Left hindlimb (tissue), 1 donor: ENCODE results near the gene TSHZ2.
"Not testable (repeated sequence)": the region's sequence is repeated elsewhere in the genome, so short reads cannot be mapped to it uniquely, and the experiment has no call there.

Source experiments
- DNase-seq: peaks from one replicate; pipeline ENCODE4 v3.0.0-alpha.2; 2018

The TSHZ2 gene

DNA sequence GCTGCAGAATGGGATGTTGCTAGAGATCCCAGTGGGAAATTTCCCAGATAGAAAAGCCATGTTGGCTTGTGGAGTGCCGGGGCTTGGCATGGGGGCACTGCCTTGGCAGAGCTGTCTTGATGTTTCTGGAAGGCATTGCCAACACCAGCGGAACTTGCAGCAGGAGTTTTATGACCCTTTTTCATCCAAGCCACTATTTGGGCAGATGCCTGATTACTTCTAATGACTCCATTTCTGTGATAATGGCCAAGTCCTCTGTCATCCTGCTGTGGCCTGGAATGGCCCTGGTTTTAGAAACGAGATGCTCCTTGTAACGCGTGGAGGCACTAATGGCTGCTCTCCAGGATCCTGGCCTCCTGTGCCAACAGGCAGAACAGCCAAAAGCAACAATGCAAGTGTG is 392.5 kb downstream of the TSHZ2 start:
- no peak for DNase-seq

DNA sequence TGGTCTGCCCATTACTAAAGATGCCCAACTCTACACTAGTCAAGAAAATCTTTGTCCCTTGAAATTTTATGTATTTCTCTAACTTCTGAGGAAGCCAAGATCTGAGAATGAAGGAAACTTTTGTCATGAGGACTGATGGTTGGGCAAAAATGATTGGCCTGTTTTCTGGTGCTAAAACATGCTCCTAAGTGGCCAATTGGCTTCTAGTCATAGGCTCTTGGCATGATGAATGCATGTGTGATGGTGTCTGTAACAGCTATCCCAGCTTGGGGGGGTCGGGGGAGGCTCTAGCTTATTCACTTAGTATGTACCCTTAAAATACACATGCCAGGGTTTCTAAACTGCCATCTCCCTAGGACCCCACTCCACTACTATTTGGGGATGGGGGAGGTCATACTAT is 392.9 kb downstream of the TSHZ2 start:
- DNase-seq = no peak

DNA sequence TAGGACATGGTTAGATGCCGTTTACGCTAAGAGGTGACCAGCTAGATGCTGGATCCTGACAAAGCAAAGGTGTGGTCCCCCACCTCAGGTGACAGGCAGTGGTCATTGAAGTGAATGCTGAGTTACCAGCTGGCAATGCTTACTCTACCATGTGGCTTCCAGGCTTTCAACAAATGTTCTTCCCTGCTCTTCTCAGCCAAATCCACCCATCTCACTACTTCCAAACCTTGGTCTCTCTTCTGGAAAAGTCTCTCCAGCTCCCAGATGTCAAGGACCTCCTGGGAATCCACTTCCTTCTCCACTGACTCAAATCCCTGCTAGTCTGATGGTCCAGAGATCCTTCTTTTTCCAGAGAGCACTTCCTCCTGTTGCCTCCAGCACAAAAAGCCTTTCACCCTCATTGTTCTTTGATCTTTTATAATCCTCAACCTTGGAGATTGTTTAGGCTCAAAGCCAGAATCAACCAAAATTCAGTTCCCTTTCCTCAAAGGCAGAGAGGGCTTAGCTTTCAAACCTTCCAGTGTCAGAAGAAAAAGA is 393.4 kb downstream of the TSHZ2 start:
- no peak for DNase-seq

DNA sequence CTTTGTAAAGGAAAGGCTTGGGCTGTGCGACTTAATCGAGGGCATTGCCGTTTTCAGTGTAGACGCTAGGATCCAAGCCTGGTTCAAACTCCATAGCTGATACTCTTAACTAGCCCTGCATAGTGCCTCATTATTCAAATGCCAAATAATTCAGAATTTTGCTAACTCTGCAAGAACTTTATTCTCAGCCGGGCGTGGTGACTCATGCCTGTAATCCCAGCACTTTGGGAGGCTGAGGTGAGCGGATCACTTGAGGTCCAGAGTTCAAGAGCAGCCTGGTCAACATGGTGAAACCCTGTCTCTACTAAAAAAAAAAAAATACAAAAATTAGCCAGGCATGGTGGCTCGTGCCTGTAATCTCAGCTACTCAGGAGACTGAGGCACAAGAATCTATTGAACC is 394.8 kb downstream of the TSHZ2 start:
- not testable (repeated sequence) for DNase-seq

DNA sequence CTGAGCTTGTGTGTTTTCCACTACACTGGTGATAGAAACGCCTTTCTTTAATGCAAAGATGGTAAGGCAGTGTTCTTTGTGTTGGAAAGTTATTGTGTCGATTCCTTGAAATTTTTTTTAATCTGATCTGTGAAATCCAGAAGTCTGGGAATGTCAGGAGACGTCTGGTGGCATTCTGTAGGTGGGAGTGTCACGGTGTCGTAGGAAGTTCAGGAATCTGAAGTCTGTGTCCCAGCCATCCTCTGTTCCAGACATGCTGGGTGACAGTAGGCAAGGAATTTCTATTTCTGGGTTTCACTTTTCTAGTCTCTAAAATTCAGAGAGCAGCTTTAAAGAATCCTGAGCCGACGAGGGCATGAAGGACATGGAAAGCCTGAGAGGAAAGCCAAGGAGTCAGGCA is 397.7 kb downstream of the TSHZ2 start:
- no peak for DNase-seq

DNA sequence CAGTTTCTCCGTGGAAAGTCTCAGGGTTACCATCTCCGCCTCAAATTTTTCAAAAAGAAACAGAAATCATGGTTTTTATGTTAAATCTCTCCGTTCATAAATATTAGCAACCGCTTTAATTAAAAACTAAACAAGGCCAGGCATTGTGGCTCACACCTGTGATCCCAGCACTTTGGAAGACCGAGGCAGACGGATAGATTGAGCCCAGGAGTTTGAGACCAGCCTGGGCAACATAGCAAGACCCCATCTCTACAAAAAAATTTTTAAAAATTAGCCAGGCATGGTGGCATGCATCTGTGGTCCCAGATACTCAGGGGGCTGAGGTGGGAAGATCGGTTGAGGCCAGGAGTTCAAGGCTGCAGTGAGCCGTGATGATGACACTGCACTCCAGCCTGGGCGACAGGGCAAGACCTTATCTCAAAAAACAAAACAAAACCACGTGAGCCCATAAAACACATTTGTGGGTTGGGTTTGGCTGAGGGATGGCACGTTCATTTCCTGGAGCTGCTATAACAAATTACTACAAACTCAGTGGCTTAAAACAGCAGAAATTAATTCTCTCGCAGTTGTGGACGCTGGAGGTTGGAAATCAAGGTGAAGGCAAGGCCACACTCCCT is 398.3 kb downstream of the TSHZ2 start:
- no peak for DNase-seq

DNA sequence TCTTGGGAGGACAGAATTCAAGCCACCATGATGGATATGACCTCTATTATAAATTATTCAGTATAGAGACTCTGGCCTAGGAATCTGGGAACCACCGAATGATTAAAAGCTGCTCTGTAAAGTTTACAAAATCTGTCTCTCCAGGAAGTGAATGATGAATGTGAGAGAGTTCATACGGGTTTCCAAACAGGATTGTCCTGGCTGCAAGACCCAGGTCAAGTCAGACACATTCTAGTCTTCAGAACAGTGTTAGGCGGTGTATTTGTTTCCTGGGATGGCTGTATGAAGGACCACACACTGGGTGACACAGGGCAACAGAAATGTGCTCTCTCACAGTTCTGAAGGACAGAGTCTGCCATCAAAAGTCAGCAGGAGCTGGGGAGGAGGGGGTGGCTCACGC is 399.1 kb downstream of the TSHZ2 start:
- DNase-seq = no peak

DNA sequence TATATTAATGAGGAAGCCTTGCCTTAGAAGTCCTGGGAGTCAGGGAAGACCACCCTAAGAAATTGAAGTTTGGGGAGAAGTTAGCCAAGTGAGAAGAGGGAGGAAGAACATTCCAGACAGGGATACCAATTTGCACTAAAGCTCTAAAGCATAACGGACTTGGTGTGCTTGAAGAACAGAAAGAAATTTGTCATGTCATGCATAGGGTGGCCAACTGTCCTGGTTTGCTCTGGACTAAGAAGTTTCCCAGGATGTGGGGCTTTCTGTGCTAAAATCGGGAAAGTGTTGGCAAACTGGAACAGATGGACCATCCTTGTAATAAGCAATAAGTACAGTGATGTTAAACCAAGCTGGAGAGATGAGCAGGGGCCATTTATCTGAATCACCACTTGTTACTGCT is 403.9 kb downstream of the TSHZ2 start:
- DNase-seq = no peak

DNA sequence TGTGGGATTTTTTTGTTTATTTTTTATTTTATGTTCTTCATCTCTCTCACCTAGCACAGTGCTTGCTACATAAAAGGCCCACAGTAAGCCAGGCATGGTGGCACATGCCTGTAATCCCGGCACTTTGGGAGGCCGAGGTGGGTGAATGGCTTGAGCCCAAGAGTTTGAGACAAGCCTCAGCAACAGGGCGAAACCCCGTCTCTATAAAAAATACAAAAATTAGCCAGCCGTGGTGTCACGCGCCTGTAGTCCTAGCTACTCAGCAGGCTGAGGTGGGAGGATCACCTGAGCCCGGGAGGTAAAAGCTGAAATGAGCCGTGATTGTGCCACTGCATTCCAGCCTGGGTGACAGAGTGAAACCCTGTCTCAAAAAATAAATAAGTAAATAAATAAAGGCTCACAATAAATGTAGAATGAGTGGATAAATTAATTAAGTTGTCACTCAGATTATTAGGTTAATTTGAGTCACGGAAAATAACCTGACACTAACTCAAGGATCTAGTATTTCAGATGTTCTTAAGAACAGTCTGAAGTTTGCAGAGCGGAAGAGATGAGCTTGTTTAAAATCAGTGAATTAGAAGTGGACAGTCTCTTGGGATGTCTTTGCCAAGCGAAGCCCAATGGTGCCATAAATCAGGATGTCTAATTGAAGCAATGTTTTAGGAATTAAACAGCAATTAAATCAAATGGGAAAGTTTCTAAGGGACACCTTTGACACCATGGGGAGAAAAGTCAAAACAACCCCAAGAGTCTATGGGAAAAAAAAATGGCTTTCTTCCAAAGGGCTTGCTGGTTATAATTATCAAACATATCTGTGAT is 407.1 kb downstream of the TSHZ2 start:
- no peak for DNase-seq

DNA sequence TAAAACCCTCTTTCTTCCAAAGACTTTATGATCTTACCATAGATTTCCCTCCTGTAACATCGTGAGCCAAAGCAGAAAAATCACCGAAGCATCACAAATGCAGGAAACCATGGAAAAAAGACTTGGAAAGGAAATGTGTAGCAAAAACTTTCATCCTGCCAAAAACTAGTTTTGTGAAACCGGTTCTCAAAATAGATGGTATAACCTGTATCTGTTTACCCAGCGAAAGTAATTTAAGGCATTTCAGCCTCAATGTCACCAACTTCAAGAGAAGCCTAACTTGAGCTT is 407.6 kb downstream of the TSHZ2 start:
- DNase-seq = no peak

DNA sequence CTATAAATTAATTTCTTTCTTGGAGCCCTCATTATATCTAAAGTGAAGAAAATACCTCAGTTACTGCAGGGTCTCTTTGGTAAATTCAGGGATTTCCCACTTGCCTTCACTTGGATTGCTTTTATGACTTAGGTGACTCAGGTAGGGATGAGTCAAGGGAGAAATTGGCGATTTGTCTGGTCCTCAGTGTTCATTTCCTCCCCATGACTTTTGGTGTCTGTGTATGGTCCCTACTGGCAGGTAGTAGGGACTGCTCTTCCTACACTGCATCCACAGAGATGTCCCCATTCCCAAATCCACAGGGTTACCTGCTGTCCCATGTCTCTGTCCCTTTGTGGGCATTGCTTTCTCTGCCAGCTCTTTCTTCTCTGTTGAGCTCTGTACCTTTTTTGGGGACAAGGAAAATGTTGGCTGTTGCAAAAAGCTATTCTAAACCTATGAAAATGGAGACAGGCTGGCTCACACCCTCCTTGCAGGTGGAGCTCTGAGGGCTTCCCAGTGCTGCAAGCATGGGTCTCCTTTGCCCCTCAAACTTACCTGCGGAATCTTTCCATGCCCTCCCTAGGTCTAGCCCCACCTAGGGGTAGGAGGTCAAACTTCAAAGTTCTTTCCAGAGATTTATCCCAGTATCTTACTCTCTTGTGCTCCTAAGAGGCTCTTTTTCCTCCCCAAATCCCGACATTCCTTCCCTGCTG is 409.6 kb downstream of the TSHZ2 start:
- DNase-seq = no peak

DNA sequence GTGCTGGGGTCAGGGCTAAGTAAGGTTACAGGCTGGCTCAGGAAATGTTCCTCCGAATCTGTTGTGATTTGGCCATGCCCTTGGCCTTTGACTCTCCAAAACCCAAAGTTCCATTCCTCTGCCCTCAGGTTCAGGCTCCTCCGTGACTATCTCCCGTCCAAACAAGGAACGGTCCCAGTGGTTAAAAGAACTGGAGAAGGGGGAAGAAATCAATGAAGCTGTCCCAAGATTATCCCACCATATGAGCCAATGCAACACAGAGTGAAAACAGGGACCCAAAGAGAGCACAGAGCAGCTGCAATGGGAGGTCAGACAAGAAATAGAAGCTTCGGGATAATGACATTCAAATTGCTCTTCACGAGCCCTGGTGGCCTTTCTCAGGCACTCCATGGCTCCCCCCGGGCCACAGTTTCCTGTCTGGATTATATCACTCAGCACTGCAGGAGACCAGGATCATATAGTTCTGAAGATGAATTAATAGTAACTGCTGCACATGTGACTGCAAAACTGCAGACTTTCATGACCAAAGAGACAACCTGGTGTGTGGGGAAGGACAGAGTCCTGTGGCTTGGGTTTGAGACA is 410.2 kb downstream of the TSHZ2 start:
- no peak for DNase-seq

DNA sequence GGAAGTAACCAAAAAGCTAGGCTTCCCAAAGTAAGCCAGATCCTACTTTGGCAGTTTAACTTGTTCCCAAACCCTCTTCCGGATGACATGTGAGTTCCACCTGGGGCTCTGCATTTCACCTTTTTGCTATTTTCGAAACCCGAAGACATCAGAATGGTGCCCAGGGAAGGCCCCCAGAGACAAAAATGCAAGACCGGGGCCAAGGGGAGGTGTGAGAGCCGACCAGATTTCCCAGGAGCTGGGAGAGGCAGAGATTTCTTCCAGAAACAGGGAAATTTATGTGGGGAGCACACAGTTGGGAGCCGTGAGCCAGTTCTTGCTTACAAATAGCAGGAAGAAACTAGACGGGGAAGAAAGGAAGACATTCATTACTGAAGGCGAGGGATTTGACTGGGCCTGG is 411.8 kb downstream of the TSHZ2 start:
- DNase-seq = no peak

DNA sequence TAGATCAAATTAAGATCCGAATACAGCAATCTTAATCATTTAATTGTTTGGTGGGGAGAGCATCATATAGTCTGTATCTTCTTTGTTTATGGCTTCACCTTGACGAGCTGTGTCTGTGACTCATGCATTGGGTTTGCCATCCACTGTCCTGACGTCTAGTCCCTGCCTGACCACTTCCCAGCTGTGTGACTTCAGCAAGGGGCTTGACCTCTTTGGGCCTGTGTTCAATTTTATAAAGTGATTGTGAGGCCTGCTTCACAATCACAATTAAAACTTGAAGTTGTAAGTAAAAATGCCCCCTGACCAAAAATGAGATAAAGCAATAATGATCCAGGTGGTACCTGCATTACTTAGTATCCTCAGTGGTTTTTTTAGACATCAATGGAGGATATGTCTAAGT is 412.2 kb downstream of the TSHZ2 start:
- DNase-seq = no peak

DNA sequence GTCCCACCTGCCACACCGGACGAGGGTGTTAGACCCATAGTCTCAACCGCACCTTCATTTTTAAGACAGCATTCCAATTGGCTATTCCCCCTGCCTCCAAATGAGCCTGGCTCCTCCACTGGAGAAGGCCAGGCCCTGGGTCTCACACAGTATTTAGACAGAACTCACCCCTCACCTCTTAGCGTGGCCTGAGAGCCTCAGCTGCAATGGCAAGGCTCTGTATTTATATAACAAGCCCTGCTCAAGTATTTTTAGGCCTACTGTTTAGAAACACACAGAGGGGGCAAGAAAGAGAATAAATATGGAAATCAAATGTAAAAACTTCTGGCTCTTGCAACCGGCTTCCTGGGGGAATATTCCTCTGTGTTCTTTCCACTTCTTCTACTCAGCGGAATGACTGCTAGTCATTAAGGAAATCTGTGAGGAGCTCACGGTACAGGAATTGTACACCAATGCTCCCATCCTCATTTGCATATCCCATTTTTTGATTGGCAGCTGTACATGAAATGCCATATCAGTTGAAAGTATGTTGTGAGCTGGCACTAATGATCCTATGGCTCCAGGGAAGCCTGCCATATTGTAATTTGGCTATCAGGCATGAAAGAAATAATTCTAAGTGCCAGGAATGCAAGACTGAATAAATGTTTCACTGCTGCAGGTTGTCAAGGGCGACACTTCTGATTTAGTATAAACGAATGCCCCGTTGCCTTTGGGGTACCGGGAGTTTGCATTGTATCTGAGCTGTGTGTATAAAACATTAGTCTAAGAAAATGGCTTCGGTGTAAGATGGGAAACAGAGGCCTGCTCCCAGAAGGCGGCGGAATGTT is 414.0 kb downstream of the TSHZ2 start:
- no peak for DNase-seq

DNA sequence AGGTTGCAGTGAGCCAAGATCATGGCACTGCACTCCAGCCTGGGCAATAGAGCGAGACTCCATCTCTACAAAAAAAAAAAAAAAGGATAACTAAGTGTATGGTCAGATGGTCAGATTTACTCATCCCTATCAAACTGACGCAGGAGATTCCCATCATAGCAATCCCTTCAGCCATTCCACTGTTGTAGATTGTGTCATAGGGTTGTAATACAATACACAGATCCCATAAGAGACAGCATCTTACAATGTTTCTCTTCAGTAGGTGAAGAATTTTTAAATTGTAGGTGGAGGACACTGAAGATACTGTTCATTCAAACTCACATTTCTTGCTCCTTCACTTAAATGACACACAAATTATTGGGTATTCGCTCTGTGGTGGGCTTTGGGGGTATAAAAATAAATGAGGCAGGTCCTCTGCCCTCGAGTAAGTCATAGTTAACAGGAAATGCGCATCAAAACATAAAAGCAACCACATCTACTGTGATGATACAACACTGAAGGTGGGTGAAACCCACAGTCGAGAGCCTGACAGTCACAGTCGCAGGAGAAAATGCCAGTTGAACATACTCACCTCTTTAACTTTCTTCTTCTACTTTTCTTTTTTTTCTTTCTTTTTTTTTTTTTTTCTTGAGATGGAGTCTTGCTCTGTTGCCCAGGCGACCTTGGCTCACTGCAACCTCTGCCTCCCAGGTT is 416.0 kb downstream of the TSHZ2 start:
- DNase-seq = no peak

DNA sequence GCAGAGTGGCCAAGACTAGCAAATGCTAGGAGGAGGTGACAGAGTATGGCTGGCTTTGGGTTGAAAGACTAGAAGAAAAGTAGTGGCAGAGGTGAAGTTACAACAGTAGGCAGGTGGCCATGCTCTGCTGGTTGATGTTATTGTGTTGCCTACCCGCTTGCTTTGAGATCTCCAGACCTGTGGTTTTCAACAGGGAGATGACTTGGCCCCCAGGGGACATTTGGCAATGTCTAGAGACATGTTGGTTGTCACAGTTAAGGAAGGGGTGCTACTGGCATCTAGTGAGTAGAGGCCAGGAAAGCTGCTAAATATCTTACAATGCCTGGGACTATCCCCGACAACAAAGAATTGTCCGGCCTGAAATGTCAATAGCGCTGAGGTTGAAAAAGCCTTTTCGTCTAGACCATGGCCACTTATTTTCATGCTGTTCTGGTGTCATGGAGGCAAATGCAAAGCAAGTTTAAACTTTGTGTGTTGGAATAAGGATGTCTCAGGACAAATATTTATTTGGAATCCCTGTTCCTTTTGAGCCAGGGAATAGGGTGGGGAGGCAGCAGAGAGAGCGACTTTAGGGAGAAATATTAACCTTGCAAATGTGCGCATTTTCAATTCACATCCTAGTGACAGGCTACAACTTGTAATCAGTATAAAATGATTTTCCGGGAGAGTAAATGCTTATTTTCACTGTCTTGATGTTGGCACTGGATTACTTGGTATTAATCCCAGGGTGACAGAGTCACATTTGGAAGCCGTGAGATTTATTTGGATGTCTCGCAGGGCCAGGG is 417.6 kb downstream of the TSHZ2 start:
- DNase-seq = no peak

DNA sequence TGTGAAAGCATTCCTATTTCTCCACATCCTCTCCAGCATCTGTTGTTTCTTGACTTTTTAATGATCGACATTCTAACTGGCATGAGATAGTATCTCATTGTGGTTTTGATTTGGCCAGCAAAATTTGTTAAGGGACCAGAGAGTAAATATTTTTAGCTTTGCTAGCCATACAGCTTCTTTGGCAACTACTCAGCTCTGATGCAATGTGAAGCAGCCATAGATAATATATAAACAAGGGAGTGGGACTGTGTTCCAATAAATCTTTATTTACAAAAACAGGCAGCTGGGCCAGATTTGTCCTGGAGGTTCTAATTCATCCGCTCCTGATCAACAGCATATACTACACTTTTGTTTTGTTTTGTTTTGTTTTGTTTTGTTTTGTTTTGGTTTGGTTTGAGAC is 418.6 kb downstream of the TSHZ2 start:
- no peak for DNase-seq

DNA sequence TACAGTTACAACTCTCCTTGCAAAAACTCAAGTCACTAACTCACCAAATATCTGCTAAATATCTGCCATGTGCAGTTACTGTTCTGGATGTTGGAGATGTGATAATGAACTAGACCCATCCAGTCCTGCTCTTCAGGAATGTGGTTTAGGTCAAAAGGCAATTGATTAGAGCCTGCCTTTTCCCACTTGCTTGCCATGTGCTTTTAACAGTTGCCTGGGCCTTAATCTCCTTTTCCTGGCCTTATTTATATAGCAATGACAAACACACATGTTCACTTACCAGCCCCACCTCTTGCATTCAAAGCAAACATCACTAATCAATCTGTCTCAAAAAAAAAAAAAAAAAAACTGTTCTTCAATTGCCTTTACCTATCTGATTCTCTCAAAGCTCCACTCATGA is 422.3 kb downstream of the TSHZ2 start:
- DNase-seq = no peak

DNA sequence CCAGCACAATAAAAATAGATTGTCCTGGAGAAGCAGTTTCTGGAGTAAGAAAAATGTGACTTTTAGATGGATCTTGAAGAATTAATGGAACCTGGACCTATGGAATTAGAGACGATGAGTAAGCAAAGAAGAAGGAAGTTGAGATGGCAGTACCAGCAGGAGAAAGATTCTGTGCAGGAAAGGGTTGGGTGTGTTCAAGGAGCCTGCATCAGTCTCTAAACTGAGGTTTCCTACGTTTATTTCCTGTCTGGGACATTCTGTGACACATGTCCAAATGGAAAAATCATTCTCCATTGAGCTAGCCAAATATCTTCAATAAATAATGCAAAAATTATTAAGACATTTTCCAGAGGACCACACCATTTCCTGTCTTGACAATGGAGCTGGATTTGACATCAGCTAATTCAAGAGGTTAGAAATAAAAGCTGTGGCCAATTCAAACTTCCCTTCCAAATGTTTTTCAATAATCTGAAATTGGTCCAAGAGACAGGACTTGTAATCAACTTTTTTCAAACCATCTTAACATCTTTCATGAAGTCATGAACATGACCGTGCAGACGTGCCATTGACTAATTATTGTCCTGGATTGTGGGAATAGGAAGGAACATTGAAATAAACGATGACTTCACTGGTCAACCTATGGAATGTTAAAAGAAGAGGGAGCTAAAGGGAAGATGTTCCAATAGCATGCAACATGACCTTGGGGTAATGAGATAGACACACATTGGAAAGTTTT is 423.2 kb downstream of the TSHZ2 start:
- no peak for DNase-seq

DNA sequence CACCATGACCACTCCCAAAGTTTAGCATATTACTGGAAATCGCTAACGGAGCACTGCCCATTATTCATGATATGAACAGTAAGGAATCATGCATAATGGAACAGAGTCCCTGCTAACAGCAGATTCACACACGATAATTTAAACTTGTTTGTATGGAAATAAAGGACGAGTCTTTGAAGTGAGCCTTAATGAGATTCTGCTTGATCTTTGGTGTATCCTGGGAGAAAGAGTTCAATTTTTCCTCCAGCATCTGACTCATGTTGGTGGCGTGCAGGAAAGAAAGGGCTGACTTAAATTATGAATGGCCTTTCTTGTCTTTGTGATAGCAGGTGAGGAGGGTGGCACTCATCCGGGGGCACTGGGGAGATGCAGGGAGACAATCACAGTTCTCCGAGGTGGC is 426.9 kb downstream of the TSHZ2 start:
- no peak for DNase-seq
